ENCODE data around the gene C14orf132.

C14orf132 gene

DNA sequence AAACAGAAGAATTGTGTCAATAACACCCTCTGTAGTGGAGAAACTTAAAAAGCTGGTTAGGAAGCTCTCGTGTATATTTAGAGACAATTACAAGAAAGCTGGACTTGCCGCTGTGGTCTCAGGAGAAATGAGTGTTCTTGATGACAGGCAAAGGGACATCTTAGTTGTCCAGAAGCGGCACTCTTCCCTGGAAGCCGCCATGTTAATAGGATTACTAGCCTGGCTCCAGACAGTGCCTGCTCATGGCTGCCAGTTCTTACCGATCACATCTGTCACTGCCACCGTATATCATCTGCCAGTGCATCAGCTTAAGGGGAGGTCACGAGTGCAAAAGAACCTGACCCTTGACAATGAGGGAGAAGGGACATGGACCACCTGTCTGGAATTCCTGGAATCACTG is 48.9 kb downstream of the C14orf132 start:
- TF ChIP-seq TAF1 (IDR thresholded peaks at IDR 0.05; ENCODE audit: borderline replicate concordance, insufficient read depth, low read length) (no peak), POLR2AphosphoS5 (IDR thresholded peaks at IDR 0.05; ENCODE audit: low read depth, low read length) (no peak), FOXP2 (optimal IDR thresholded peaks at IDR 0.05; ENCODE audit: borderline replicate concordance, extremely low read depth, extremely low read length, insufficient read depth) (no peak)

- TF ChIP-seq FOXP2 (optimal IDR thresholded peaks at IDR 0.05; ENCODE audit: borderline replicate concordance, extremely low read depth, extremely low read length, insufficient read depth) (no peak), TAF1 (IDR thresholded peaks at IDR 0.05; ENCODE audit: borderline replicate concordance, insufficient read depth, low read length) (no peak), SIN3A (IDR thresholded peaks at IDR 0.05; ENCODE audit: borderline replicate concordance, insufficient read depth, low read length) (no peak), POLR2AphosphoS5 (IDR thresholded peaks at IDR 0.05; ENCODE audit: low read depth, low read length) (no peak)
- TF ChIP-seq, protein P1, sequence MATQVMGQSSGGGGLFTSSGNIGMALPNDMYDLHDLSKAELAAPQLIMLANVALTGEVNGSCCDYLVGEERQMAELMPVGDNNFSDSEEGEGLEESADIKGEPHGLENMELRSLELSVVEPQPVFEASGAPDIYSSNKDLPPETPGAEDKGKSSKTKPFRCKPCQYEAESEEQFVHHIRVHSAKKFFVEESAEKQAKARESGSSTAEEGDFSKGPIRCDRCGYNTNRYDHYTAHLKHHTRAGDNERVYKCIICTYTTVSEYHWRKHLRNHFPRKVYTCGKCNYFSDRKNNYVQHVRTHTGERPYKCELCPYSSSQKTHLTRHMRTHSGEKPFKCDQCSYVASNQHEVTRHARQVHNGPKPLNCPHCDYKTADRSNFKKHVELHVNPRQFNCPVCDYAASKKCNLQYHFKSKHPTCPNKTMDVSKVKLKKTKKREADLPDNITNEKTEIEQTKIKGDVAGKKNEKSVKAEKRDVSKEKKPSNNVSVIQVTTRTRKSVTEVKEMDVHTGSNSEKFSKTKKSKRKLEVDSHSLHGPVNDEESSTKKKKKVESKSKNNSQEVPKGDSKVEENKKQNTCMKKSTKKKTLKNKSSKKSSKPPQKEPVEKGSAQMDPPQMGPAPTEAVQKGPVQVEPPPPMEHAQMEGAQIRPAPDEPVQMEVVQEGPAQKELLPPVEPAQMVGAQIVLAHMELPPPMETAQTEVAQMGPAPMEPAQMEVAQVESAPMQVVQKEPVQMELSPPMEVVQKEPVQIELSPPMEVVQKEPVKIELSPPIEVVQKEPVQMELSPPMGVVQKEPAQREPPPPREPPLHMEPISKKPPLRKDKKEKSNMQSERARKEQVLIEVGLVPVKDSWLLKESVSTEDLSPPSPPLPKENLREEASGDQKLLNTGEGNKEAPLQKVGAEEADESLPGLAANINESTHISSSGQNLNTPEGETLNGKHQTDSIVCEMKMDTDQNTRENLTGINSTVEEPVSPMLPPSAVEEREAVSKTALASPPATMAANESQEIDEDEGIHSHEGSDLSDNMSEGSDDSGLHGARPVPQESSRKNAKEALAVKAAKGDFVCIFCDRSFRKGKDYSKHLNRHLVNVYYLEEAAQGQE (IDR thresholded peaks at IDR 0.05; ENCODE audit: insufficient read depth in 1 of 2, low read depth in 2 of 2, low read length in 2 of 2) = no peak
These were observed 49.3 kb downstream of the C14orf132 start for GRCh38 chr14:96088481-96088880.

- no peak for TF ChIP-seq TAF1 (IDR thresholded peaks at IDR 0.05; ENCODE audit: borderline replicate concordance, insufficient read depth, low read length)
- TF ChIP-seq, protein P1 (IDR thresholded peaks at IDR 0.05; ENCODE audit: insufficient read depth in 1 of 2, low read depth in 2 of 2, low read length in 2 of 2) = no peak
- TF ChIP-seq POLR2AphosphoS5 (IDR thresholded peaks at IDR 0.05; ENCODE audit: low read depth, low read length) = no peak
- TF ChIP-seq SIN3A (IDR thresholded peaks at IDR 0.05; ENCODE audit: borderline replicate concordance, insufficient read depth, low read length) = no peak
- no peak for TF ChIP-seq FOXP2 (optimal IDR thresholded peaks at IDR 0.05; ENCODE audit: borderline replicate concordance, extremely low read depth, extremely low read length, insufficient read depth)
These were observed 49.7 kb downstream of the C14orf132 start for GRCh38 chr14:96088911-96089310.

DNA sequence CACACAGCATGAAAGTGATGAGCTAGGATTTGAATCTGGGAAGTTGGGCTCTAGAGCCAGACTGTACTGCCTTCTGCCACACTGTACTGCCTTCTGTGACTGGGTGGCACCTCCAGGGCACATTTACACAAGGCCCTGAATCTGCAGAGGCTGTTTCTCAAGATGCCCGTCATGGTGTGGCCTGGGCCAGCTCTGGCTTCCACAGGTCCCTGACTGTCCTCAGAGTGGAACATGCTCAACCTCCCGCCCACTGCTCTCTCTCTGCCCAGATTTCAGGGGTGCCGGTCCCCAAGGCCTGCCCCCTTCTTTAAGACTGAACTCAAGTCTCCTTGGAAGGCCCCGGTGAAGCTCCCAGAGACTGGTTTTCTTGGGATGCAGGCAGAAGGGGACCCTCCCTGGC is 50.2 kb downstream of the C14orf132 start:
- no peak for TF ChIP-seq POLR2AphosphoS5 (IDR thresholded peaks at IDR 0.05; ENCODE audit: low read depth, low read length)
- TF ChIP-seq TAF1 (IDR thresholded peaks at IDR 0.05; ENCODE audit: borderline replicate concordance, insufficient read depth, low read length) = no peak
- TF ChIP-seq SIN3A (IDR thresholded peaks at IDR 0.05; ENCODE audit: borderline replicate concordance, insufficient read depth, low read length) = no peak
- TF ChIP-seq, protein P1 (IDR thresholded peaks at IDR 0.05; ENCODE audit: insufficient read depth in 1 of 2, low read depth in 2 of 2, low read length in 2 of 2) = no peak
- TF ChIP-seq FOXP2 (optimal IDR thresholded peaks at IDR 0.05; ENCODE audit: borderline replicate concordance, extremely low read depth, extremely low read length, insufficient read depth) = no peak

DNA sequence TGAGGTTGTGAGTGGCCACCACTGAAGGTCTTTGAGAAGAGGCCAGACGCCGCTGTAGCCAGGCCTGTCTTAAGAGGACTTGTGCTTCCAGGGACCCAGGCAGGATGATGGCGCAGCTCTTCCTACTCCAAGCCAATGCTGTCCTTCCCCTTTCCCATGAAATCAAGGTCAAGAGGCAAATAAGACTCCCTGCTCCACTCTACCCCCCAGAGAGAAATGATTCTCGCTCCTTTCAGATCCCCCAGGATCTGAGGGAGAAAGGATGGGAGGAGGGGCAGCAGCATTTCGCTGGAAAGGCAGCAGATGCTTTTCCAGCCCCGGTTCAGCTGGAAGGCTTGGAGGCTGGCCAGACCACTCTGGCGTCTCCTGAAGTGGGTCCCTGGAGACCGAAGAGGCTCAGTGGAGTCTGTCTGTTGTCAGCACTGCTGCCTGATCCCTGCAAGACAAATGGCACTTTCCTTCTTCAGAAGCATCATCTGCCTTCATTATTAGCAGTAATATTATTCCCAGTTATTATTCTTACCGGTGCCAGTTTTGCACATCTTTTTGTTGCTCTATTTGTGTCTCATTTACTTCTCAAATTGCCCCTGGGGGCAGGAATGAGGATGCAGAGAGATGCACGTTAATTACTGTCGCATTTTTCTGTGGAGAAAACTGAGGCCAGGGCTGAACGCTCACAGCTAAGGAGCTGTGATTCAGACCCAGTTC is 51.4 kb downstream of the C14orf132 start:
- TF ChIP-seq FOXP2 (optimal IDR thresholded peaks at IDR 0.05; ENCODE audit: borderline replicate concordance, extremely low read depth, extremely low read length, insufficient read depth) (no peak), TAF1 (IDR thresholded peaks at IDR 0.05; ENCODE audit: borderline replicate concordance, insufficient read depth, low read length) (no peak)
- TF ChIP-seq, protein P1 (IDR thresholded peaks at IDR 0.05; ENCODE audit: insufficient read depth in 1 of 2, low read depth in 2 of 2, low read length in 2 of 2) = no peak
